ENCODE results near the gene RPS2.

DNA sequence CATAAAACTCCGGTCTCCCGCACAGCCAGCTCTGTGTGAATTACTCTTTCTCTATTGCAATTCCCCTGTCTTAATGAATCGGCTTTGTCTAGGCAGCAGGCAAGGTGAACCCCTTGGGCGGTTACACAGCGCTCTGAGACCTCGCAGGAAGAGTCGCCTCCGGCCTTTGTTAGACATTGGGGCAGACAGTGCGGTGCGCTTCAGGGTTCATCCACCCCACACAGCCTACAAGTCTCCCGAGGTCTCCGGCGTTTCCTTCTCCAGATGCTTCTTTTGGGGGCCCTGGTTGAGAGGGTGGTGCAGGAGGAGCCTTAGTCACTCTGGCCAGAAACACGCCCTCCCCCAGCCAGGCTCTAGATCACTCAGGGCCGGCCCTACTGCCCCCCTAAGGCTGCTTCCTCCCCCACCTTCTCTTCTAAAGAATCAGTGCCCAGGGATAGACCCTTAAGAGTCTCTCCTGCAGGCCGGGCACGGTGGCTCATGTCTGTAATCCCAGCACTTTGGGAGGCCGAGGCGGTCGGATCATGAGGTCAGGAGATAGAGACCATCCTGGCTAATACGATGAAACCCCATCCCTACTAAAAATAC, 19.9 kb downstream of the RPS2 start:
- TF ChIP-seq, protein P1, sequence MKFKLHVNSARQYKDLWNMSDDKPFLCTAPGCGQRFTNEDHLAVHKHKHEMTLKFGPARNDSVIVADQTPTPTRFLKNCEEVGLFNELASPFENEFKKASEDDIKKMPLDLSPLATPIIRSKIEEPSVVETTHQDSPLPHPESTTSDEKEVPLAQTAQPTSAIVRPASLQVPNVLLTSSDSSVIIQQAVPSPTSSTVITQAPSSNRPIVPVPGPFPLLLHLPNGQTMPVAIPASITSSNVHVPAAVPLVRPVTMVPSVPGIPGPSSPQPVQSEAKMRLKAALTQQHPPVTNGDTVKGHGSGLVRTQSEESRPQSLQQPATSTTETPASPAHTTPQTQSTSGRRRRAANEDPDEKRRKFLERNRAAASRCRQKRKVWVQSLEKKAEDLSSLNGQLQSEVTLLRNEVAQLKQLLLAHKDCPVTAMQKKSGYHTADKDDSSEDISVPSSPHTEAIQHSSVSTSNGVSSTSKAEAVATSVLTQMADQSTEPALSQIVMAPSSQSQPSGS (IDR thresholded peaks at IDR 0.05; ENCODE audit: low read length) = no peak
- TF ChIP-seq SRF (IDR thresholded peaks at IDR 0.05; ENCODE audit: low read depth, low read length) = no peak
- TF ChIP-seq POLR2A (IDR thresholded peaks at IDR 0.05; ENCODE audit: control extremely low read depth in 1 of 2, low read depth in 2 of 2, low read length in 2 of 2) = no peak
- TF ChIP-seq, protein P2, sequence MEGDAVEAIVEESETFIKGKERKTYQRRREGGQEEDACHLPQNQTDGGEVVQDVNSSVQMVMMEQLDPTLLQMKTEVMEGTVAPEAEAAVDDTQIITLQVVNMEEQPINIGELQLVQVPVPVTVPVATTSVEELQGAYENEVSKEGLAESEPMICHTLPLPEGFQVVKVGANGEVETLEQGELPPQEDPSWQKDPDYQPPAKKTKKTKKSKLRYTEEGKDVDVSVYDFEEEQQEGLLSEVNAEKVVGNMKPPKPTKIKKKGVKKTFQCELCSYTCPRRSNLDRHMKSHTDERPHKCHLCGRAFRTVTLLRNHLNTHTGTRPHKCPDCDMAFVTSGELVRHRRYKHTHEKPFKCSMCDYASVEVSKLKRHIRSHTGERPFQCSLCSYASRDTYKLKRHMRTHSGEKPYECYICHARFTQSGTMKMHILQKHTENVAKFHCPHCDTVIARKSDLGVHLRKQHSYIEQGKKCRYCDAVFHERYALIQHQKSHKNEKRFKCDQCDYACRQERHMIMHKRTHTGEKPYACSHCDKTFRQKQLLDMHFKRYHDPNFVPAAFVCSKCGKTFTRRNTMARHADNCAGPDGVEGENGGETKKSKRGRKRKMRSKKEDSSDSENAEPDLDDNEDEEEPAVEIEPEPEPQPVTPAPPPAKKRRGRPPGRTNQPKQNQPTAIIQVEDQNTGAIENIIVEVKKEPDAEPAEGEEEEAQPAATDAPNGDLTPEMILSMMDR (IDR thresholded peaks at IDR 0.05; ENCODE audit: control extremely low read depth in 1 of 3, insufficient read depth in 1 of 3, low read depth in 1 of 3, low read length in 3 of 3) = no peak
- TF ChIP-seq, protein P3, sequence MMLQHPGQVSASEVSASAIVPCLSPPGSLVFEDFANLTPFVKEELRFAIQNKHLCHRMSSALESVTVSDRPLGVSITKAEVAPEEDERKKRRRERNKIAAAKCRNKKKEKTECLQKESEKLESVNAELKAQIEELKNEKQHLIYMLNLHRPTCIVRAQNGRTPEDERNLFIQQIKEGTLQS (IDR thresholded peaks at IDR 0.05; ENCODE audit: insufficient read depth, low read depth, low read length) = no peak
- no peak for TF ChIP-seq TAF7 (optimal IDR thresholded peaks at IDR 0.05; ENCODE audit: borderline replicate concordance, low read depth, low read length)
- TF ChIP-seq POLR2AphosphoS5 (IDR thresholded peaks at IDR 0.05; ENCODE audit: low read depth, low read length) = no peak

All from H1 (cell line).